ENCODE results near the gene CARMIL3.
"Not testable (repeated sequence)": the region's sequence is repeated elsewhere in the genome, so short reads cannot be mapped to it uniquely, and the experiment has no call there.

- TF ChIP-seq, protein P1, sequence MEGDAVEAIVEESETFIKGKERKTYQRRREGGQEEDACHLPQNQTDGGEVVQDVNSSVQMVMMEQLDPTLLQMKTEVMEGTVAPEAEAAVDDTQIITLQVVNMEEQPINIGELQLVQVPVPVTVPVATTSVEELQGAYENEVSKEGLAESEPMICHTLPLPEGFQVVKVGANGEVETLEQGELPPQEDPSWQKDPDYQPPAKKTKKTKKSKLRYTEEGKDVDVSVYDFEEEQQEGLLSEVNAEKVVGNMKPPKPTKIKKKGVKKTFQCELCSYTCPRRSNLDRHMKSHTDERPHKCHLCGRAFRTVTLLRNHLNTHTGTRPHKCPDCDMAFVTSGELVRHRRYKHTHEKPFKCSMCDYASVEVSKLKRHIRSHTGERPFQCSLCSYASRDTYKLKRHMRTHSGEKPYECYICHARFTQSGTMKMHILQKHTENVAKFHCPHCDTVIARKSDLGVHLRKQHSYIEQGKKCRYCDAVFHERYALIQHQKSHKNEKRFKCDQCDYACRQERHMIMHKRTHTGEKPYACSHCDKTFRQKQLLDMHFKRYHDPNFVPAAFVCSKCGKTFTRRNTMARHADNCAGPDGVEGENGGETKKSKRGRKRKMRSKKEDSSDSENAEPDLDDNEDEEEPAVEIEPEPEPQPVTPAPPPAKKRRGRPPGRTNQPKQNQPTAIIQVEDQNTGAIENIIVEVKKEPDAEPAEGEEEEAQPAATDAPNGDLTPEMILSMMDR (conservative IDR thresholded peaks at IDR 0.05; ENCODE audit: low read depth, low read length), result not testable (repeated sequence)
- TF ChIP-seq EZH2 (IDR thresholded peaks at IDR 0.05; ENCODE audit: low read length, unreplicated experiment), result not testable (repeated sequence)
Observed at GRCh38 chr14:24015745-24016144, 36.1 kb upstream of the CARMIL3 start.
